Activated B cell treated with CpG ODN at 0.5 μM for 24 hours (primary cell): ENCODE measurements around the gene CEACAM6. TPM values are rescaled to one million over a fixed set of nuclear protein-coding genes. Genes with fewer than 3 reads are reported as not detected.
"Not testable (repeated sequence)": the region's sequence is repeated elsewhere in the genome, so short reads cannot be mapped to it uniquely, and the experiment has no call there.

Experiments
- ATAC-seq: fragments of 200-7000 bp; cut with Tn5 transposase; one replicate; pipeline ENCODE4 v1.10.0; 2021; ENCODE audit warnings: low read depth, mild to moderate bottlenecking, moderate library complexity
- CTCF ChIA-PET: fragments of 350-600 bp; sonication (Branson Sonifier 250); formaldehyde crosslinking; loops from one replicate; lab custom pipeline; 2021; ENCODE audit warnings: antibody characterized with exemption; lab: Charles Lee
- POLR2A ChIA-PET: fragments of 350-600 bp; sonication (Branson Sonifier 250); formaldehyde crosslinking; loops from one replicate; lab custom pipeline; 2021; ENCODE audit warnings: antibody characterized with exemption; lab: Charles Lee
- DNase-seq: peaks from one replicate; pipeline ENCODE4 v3.0.0; 2022
- H3K27ac Mint-ChIP-seq: one replicate; pipeline ENCODE4 v1.8.0; 2020; ENCODE audit warnings: mixed read lengths
- H3K27me3 Mint-ChIP-seq: one replicate; pipeline ENCODE4 v1.8.0; 2021; ENCODE audit warnings: mixed read lengths
- H3K36me3 Mint-ChIP-seq: one replicate; pipeline ENCODE4 v1.8.0; 2021; ENCODE audit warnings: low read depth, mixed read lengths
- H3K4me1 Mint-ChIP-seq: one replicate; pipeline ENCODE4 v1.8.0; 2021; ENCODE audit warnings: mixed read lengths
- H3K4me3 Mint-ChIP-seq: one replicate; pipeline ENCODE4 v1.8.0; 2020; ENCODE audit warnings: mild to moderate bottlenecking, mixed read lengths
- H3K9me3 Mint-ChIP-seq: one replicate; pipeline ENCODE4 v1.8.0; 2020; ENCODE audit warnings: mixed read lengths
- CTCF ChIP-seq: fragments of 200-600 bp; IDR thresholded peaks from one replicate; pipeline ENCODE4 v1.8.0; 2022; ENCODE audit warnings: antibody characterized with exemption, mild to moderate bottlenecking
- intact Hi-C: fragments of 100-400 bp; cut with micrococcal nuclease; formaldehyde crosslinking; loops from one replicate; pipeline ENCODE4 v1.15.1; 2024
- total RNA-seq: library from RNA; stranded (reverse); gene quantifications from 2 replicates; pipeline ENCODE4 v1.2.3, GENCODE V29; 2022

The CEACAM6 gene
- total RNA-seq: not detected in 2 replicates

- ATAC-seq: no peak
- TF ChIP-seq CTCF: no peak
- no peaks in the 10 kb centered on the region for H3K9me3 Mint-ChIP-seq
- CTCF ChIA-PET: interaction anchor here (1.3 to 3.2 kb wide), 3 partner anchors 29 to 114 kb away, joined by 5 to 32 read pairs (median 6); no protein-coding TSS in a partner anchor
- no peak within 1 kb of the TSS for H3K4me3 Mint-ChIP-seq
- intact Hi-C loops: no loop called here
- H3K27ac Mint-ChIP-seq: no peak within 1 kb of the TSS
- H3K36me3 Mint-ChIP-seq: no peaks in the 10 kb centered on the region
- POLR2A ChIA-PET: no interaction called here
- H3K27me3 Mint-ChIP-seq: peaks cover 20% of the 10 kb centered on the region
- peaks cover 2% of the 10 kb centered on the region for H3K4me1 Mint-ChIP-seq
- DNase-seq: no peak
These were observed at the start of gene CEACAM6 for GRCh38 chr19:41755328-41755913. TSS of gene CEACAM6 (plus strand) at chr19:41755530. CDS start at chr19:41755639, 109 bp downstream.

GRCh38 chr19:41706741-41707501 is 48.4 kb upstream of the CEACAM6 start:
- DNase-seq (peak; percentile 60), ATAC-seq (peak; percentile 88)
- H3K36me3 Mint-ChIP-seq: no peaks in the 10 kb centered on the region
- POLR2A ChIA-PET: no interaction called here
- H3K9me3 Mint-ChIP-seq: no peaks in the 10 kb centered on the region
- intact Hi-C loops: loop anchor here (1.0 kb wide), 2 partner anchors 39 to 78 kb away; no protein-coding TSS in a partner anchor
- H3K27me3 Mint-ChIP-seq: peaks cover 45% of the 10 kb centered on the region
- H3K4me1 Mint-ChIP-seq: peaks cover 4% of the 10 kb centered on the region
- peak; percentile 99 for TF ChIP-seq CTCF
- no peak overlapping the region for H3K27ac Mint-ChIP-seq
- CTCF ChIA-PET: interaction anchor here (0.9 to 1.4 kb wide), 8 partner anchors 9 to 88 kb away, joined by 3 to 5 read pairs (median 4); no protein-coding TSS in a partner anchor
- peak overlapping the region; percentile 76 for H3K4me3 Mint-ChIP-seq

- no peak overlapping the region for H3K27ac Mint-ChIP-seq
These were observed 47.9 kb upstream of the CEACAM6 start for GRCh38 chr19:41707502-41707812.

GRCh38 chr19:41707871-41708371 is 47.4 kb upstream of the CEACAM6 start:
- no peak overlapping the region for H3K27ac Mint-ChIP-seq
- POLR2A ChIA-PET: no interaction called here
- H3K4me1 Mint-ChIP-seq: peaks cover 4% of the 10 kb centered on the region
- no peaks in the 10 kb centered on the region for H3K9me3 Mint-ChIP-seq
- no peaks in the 10 kb centered on the region for H3K36me3 Mint-ChIP-seq
- CTCF ChIA-PET: interaction anchor here (1.2 kb wide), 2 partner anchors 77 to 87 kb away, joined by 4 to 5 read pairs; no protein-coding TSS in a partner anchor
- peak; percentile 1 for DNase-seq
- no peak for ATAC-seq
- TF ChIP-seq CTCF: no peak
- intact Hi-C loops: loop anchor here (1.0 kb wide), 2 partner anchors 38 to 77 kb away; no protein-coding TSS in a partner anchor
- no peak overlapping the region for H3K4me3 Mint-ChIP-seq
- H3K27me3 Mint-ChIP-seq: peaks cover 43% of the 10 kb centered on the region

More at GRCh38 chr19:41707502-41707812, 47.9 kb upstream of the CEACAM6 start:
- peaks cover 43% of the 10 kb centered on the region for H3K27me3 Mint-ChIP-seq
- intact Hi-C loops: loop anchor here (1.0 kb wide), 2 partner anchors 39 to 78 kb away; no protein-coding TSS in a partner anchor
- no peak for TF ChIP-seq CTCF
- no peaks in the 10 kb centered on the region for H3K36me3 Mint-ChIP-seq
- ATAC-seq (no peak), DNase-seq (peak; percentile 9)
- ChIA-PET POLR2A (no interaction called here), CTCF (interaction anchor here (0.9 to 1.4 kb wide), 6 partner anchors 22 to 88 kb away, joined by 3 to 5 read pairs (median 4); no protein-coding TSS in a partner anchor)
- H3K9me3 Mint-ChIP-seq: no peaks in the 10 kb centered on the region
- H3K4me1 Mint-ChIP-seq: peaks cover 4% of the 10 kb centered on the region
- no peak overlapping the region for H3K4me3 Mint-ChIP-seq

GRCh38 chr19:41708481-41708880 is 46.8 kb upstream of the CEACAM6 start, which contains the start of gene CEACAM5:
TSS of gene CEACAM5 (plus strand) at chr19:41708626. CDS start at chr19:41708732, 106 bp downstream.
- ChIA-PET CTCF (no interaction called here), POLR2A (no interaction called here)
- TF ChIP-seq CTCF: no peak
- Mint-ChIP-seq H3K4me3 (no peak within 1 kb of the TSS), H3K27me3 (peaks cover 46% of the 10 kb centered on the region), H3K4me1 (peaks cover 4% of the 10 kb centered on the region), H3K27ac (no peak within 1 kb of the TSS), H3K9me3 (no peaks in the 10 kb centered on the region), H3K36me3 (no peaks in the 10 kb centered on the region)
- intact Hi-C loops: no loop called here
- no peak for DNase-seq
- no peak for ATAC-seq

- H3K4me3 Mint-ChIP-seq, CTCF ChIA-PET, H3K9me3 Mint-ChIP-seq, intact Hi-C loops, H3K27ac Mint-ChIP-seq, ATAC-seq, POLR2A ChIA-PET, H3K4me1 Mint-ChIP-seq, H3K36me3 Mint-ChIP-seq: not testable (repeated sequence)
- DNase-seq: peak; percentile 2
- peaks cover 51% of the 10 kb centered on the region for H3K27me3 Mint-ChIP-seq
These were observed 45.8 kb upstream of the CEACAM6 start for GRCh38 chr19:41709516-41709915.
